HG02678 (cell line): ENCODE measurements around the gene OOSP1.
"Not testable (repeated sequence)": the region's sequence is repeated elsewhere in the genome, so short reads cannot be mapped to it uniquely, and the experiment has no call there.

ENCODE experiments used
- ATAC-seq: cut with Tn5 transposase; IDR thresholded peaks from one replicate; pipeline ENCODE4 v1.9.1; 2021; ENCODE audit warnings: mild to moderate bottlenecking, moderate library complexity; ENCODE audit not compliant: unreplicated experiment

Gene OOSP1

GRCh38 chr11:59938132-59938531 lies at the start of gene OOSP1:
TSS of gene OOSP1 (plus strand) at chr11:59938432. CDS start at chr11:59938455, 23 bp downstream.
- no peak for ATAC-seq

DNA sequence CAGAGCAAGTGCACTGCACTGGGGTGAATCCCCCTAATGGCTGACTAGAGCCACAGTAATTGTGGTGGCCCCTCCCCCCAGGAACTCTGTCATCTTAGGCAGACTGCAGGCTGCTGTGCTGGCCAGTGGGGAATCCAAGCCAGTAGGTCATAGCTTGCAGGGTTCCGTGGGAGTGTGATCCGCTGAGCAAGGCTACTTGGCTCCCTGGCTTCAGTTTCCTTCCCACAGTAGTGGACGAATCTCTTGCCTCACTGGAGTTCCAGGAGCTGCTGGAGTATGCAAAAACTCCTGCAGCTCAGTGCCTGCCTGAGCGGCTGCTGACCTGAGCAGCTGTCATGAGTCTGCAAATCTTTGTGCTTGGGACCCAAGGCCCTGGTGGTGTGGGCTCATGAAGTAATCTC lies 46.5 kb upstream of the OOSP1 start:
- ATAC-seq = no peak

- ATAC-seq = no peak
Observed at GRCh38 chr11:59894616-59895015, 43.6 kb upstream of the OOSP1 start.

- ATAC-seq = no peak
Observed at GRCh38 chr11:59898046-59898445, 40.2 kb upstream of the OOSP1 start.

DNA sequence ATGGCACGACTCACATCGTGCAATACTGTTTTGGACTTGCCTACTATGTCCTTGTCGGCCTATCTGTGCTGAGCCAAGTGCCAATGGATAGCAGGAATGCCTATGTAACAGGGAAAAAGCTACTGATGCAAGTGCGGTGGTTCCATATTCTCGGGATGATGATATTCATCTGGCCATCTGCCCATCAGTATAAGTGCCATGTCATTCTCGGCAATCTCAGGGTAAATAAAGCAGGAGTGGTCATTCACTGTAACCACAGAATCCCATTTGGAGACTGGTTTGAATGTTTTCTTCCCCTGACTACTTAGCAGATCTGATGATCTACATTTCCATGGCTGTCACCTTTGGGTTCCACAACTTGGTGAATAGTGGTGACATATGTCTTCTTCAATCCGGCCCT lies 39.6 kb upstream of the OOSP1 start:
- ATAC-seq = no peak

DNA sequence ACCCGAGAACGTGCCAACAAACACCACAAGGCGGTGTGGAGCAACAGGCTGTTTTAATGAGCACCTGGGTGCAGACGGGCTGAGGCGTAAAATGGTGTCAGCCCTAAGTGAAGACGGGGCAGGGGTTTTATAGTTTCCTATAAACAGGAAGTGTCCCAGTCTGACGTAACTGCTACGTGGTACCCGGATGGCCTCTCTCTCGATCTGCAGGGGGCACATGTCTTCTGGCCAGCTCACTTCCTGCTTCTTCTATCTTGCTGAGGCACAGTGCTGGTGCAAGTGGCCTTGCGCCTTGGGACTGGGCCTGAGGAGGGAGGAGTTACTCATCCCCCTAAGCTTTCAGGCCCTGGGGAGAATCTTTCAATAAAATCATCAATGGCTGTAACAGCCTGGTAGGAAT lies 38.7 kb upstream of the OOSP1 start:
- ATAC-seq = no peak

GRCh38 chr11:59900366-59901126 lies 37.7 kb upstream of the OOSP1 start:
- no peak for ATAC-seq

DNA sequence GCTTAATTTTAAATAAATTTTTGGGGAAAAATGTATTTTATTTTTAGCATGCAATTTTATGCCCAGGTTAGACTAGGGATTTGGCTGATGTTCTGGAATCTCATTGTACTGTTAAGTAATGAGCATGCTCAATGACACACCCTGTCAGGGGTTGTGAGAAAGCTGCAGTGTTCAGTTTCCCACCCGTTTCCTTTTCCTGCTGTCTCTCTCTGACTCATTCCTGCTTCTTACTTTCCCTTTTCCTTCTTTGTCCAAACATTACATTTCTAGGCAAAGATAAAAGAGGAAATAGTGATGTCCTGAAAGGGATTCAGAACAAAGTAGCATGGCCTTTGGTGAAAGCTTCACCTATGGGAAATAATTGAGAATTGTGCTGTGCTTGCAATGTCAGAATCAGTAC lies 36.9 kb upstream of the OOSP1 start:
- no peak for ATAC-seq

GRCh38 chr11:59903569-59903968 lies 34.7 kb upstream of the OOSP1 start:
- not testable (repeated sequence) for ATAC-seq

- no peak for ATAC-seq
Observed at GRCh38 chr11:59918480-59918879, 19.8 kb upstream of the OOSP1 start.

- no peak for ATAC-seq
Observed at GRCh38 chr11:59918987-59919589, 19.1 kb upstream of the OOSP1 start.

GRCh38 chr11:59923813-59924212 lies 14.4 kb upstream of the OOSP1 start:
- no peak for ATAC-seq

GRCh38 chr11:59931688-59932087 lies 6.5 kb upstream of the OOSP1 start:
- ATAC-seq = no peak

DNA sequence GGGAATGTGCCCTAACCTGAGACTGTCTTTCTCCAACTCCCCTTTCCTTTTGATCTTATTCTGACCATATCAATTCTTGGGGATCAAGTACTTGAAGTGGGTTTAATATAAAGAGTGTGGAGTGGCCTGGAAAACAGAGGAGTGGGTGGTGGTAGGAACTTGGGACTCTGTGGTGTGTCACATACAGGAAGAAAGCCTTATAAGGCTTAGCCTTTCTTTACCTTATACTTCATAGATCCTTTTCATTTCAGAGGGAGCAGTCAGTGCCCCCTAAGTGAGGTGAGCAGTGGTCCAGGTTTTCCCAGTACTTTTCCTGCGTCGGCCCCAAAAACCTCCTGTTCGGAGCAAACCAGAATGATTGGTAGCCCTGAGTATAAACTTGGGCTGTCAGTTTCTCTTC lies 486 bp downstream of the OOSP1 start:
- ATAC-seq = no peak

GRCh38 chr11:59939482-59939881 lies 1.2 kb downstream of the OOSP1 start:
- no peak for ATAC-seq

- ATAC-seq = no peak
Observed at GRCh38 chr11:59941091-59941490, 2.9 kb downstream of the OOSP1 start.

- no peak for ATAC-seq
Observed at GRCh38 chr11:59943997-59944714, 5.9 kb downstream of the OOSP1 start.

DNA sequence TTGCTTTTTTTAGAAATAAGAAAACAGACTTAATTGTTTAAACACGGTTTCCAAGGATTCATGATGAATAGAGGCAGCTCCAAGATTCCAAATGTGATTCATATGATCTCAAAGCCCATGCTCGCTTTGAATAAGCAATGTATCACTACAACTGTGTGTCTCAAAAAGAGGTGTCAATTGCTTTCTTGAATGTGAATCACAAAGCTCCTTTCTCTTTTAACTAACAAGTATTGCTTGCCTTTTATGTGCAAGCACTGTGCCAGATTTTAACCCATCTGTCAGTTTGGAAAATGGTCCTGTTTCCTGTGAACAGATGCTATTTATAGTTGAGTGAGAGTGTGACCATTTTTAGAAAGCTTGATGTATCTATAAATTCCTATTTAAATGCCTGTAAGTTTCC lies 6.5 kb downstream of the OOSP1 start:
- ATAC-seq = no peak

DNA sequence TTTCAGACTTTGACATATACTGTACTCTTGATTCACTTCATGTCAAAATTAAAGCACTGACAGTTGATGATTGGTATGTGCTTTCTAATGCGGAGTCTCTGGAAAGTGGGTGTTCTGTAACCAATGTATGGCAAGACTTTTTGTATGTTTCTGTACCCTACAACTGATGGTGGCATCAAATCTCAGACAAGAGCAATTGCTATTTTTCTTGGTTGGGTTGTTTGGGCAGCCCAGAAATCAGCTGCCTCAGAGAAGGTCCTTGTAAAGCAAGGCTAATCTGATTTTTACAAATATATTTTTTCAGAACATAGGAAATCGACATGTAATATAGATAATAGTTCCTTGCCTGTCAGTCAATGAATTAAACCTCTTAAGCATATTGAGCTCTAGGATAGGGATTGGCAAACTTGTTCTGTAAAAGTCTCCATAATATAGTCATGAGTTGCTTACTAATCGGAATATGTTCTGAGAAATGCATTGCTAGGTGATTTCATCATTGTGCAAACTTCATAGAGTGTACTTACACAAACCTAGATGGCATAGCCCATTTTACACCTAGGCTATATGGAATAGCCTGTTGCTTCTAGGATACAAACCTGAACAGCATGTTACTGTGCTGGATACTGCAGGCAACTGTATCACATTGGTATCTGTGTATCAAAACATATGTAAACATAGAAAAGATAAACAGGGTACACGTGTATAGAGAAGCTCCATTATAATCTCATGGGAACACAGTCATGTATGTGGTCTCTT lies 15.4 kb downstream of the OOSP1 start:
- ATAC-seq = no peak

DNA sequence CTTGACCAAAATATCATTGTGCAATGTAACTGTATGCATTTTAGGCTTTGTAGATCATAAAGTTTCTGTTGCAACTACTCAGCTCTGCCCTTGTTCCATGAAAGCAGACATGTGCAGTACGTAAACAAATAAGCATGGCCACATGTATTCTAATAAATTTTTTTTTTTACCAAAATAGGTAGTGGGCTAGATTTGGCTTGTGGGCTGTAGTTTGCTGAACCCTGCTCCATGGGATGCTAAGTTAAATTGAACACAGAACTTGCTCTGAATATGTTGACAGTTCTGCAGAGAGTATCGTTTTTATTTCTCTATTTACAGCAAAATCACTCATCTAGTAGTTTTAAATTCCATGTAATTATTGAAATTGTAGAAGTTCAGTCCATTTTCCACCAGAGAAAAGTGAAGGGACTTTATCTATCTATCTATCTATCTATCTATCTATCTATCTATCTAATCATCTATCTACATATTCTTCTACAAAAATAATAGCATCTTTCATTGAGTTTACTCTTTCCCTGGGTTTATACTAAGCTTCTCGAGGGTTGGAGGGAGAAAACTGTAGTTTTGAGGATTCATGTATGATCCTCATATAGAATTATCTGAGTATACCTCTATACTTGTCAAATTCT lies 16.1 kb downstream of the OOSP1 start:
- no peak for ATAC-seq

GRCh38 chr11:59957094-59957493 lies 18.9 kb downstream of the OOSP1 start:
- no peak for ATAC-seq
